Activated CD4-positive, alpha-beta T cell treated with anti-CD3 and anti-CD28 coated beads, Interleukin-2, amount 10 ng/mL, durations not matched to agents 24 days and 14 days (primary cell): ENCODE measurements around the gene SF3B3. TPM values are rescaled to one million over a fixed set of nuclear protein-coding genes. Genes with fewer than 3 reads are reported as not detected.
"Not testable (repeated sequence)": the region's sequence is repeated elsewhere in the genome, so short reads cannot be mapped to it uniquely, and the experiment has no call there.

ENCODE experiments used
- DNase-seq: peaks from one replicate; pipeline ENCODE4 v3.0.0; 2022
- H3K27ac Mint-ChIP-seq: one replicate; pipeline ENCODE4 v1.8.0; 2022; ENCODE audit warnings: mild to moderate bottlenecking, mixed read lengths
- H3K27me3 Mint-ChIP-seq: one replicate; pipeline ENCODE4 v1.8.0; 2022; ENCODE audit warnings: mixed read lengths
- H3K36me3 Mint-ChIP-seq: one replicate; pipeline ENCODE4 v1.8.0; 2022; ENCODE audit warnings: low read depth, mild to moderate bottlenecking, mixed read lengths
- H3K4me1 Mint-ChIP-seq: one replicate; pipeline ENCODE4 v1.8.0; 2021; ENCODE audit warnings: mixed read lengths
- H3K4me3 Mint-ChIP-seq: one replicate; pipeline ENCODE4 v1.8.0; 2022; ENCODE audit warnings: mild to moderate bottlenecking, moderate library complexity, mixed read lengths
- H3K9me3 Mint-ChIP-seq: one replicate; pipeline ENCODE4 v1.8.0; 2021; ENCODE audit warnings: mixed read lengths
- intact Hi-C: fragments of 100-400 bp; cut with micrococcal nuclease; formaldehyde crosslinking; loops from one replicate; pipeline ENCODE4 v1.15.1; 2023
- total RNA-seq: library from RNA; stranded (reverse); gene quantifications from 2 replicates; pipeline ENCODE4 v1.2.3, GENCODE V29; 2022

SF3B3 gene
- total RNA-seq, 1 donor from 2014 or later = 621 TPM

DNA sequence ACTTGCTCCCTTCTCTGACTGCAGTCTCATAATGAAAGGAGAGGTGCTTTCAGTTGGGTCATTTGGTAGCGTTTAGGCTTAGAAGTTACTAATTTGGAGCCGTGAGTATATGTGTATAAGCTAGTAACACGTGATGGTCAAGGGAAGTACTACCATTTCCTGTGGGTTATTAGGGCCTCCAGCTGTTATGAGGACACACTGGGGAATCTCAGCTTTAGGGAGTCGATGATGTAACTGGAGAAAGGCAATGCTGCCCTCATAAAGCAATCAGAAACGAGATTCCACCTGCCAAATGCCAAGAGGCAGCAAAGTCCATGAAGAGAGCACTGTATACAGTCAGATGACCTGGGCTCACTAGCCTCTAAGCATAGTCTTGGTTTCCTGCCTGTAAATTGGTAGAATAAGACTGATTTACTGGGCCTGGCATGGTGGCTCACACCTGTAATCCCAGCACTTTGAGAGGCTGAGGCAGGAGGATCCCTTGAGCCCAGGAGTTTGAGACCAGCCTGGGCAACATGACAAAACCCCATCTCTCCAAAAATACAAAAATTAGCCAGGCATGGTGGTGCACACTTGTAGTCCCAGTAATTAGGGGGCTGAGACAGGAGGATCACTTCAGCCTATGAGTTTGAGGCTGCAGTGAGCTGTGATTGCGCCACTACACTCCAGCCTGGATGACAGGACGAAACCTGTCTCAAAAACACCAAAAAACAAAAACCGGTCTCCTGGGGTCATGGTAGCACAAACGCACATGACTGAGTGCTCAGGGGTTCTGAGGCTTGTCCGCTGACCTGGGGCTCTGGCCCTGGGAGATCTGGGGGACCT is 53.0 kb downstream of the SF3B3 start:
- Mint-ChIP-seq H3K27ac (peak overlapping the region; percentile 7), H3K27me3 (no peaks in the 10 kb centered on the region), H3K4me3 (no peak overlapping the region), H3K4me1 (peaks cover 2% of the 10 kb centered on the region), H3K9me3 (no peaks in the 10 kb centered on the region), H3K36me3 (peaks cover 31% of the 10 kb centered on the region)
- DNase-seq = no peak
- intact Hi-C loops = loop anchor here (5.0 kb wide), 1 partner anchor 76 kb away; no protein-coding TSS in a partner anchor

DNA sequence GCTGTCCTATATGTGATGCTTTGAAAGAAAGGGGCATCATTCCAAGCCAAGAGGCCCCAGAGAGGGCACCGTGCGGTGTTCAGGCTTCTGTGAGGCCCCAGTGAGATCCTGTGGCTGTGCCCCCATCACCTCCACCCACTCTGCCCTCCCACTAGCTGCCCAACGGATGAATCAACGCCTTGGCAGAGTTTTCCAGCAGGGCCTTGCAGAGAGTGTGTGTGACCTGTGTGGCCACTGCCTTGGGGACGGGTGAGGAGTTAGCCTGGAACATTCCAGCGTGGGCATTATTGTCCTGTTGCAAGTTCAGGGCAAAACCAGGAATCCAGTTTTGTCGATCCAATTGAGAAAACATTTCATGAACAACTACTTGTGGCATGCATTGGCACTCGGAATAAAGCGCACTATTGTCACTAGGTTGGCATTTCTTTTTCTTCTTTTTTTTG is 53.7 kb downstream of the SF3B3 start:
- no peak overlapping the region for H3K4me3 Mint-ChIP-seq
- intact Hi-C loops = loop anchor here (5.0 kb wide), 1 partner anchor 75 kb away; no protein-coding TSS in a partner anchor
- H3K27me3 Mint-ChIP-seq = no peaks in the 10 kb centered on the region
- peaks cover 25% of the 10 kb centered on the region for H3K36me3 Mint-ChIP-seq
- no peak for DNase-seq
- H3K4me1 Mint-ChIP-seq = no peaks in the 10 kb centered on the region
- H3K27ac Mint-ChIP-seq = peak overlapping the region; percentile 7
- no peaks in the 10 kb centered on the region for H3K9me3 Mint-ChIP-seq

DNA sequence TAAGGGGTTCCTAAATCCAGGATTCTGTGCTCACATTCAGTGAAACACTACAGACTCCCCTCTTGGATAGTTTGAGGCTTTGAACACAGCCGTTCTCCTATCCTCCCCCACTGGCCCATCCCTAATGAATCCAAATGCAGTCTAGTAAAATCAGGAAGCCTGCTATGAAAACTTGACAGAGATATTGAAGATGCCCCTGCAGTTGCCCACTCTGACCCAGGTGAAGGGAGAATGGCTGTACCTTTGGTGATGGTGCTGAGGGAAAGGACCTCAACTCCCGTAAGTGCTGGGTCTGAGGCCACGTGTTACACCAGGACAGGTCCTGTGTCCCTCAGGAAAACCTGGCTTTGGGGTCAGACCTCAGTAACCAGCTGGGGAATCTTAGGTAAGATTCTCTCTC is 54.4 kb downstream of the SF3B3 start:
- Mint-ChIP-seq H3K27me3 (no peaks in the 10 kb centered on the region), H3K27ac (no peak overlapping the region)
- intact Hi-C loops = loop anchor here (5.0 kb wide), 1 partner anchor 74 kb away; no protein-coding TSS in a partner anchor

DNA sequence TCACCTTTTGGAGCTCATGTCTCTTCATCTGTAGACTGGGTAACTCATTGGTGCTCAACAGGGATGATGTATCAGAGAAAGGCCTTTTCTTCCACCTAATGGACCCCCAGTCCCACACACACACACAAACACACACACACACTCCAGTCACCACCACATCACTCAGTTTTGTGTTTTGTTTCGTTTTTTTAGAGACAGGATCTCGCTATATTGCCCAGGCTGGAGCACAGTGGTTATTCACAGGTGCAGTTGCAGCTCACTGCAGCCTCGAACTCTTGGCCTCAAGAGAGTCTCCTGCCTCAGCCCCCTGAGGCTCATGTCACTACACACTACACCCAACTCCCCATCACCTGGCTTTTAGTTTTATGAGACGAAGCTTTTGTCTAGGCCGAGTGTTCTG is 55.6 kb downstream of the SF3B3 start:
- no peak for DNase-seq
- Mint-ChIP-seq H3K27me3 (no peaks in the 10 kb centered on the region), H3K4me1 (no peaks in the 10 kb centered on the region), H3K9me3 (no peaks in the 10 kb centered on the region), H3K4me3 (no peak overlapping the region), H3K27ac (no peak overlapping the region), H3K36me3 (peaks cover 8% of the 10 kb centered on the region)
- intact Hi-C loops = loop anchor here (5.0 kb wide), 1 partner anchor 73 kb away; no protein-coding TSS in a partner anchor

More for the DNA sequence above, 54.4 kb downstream of the SF3B3 start:
- no peak for DNase-seq
- Mint-ChIP-seq H3K4me1 (no peaks in the 10 kb centered on the region), H3K36me3 (peaks cover 17% of the 10 kb centered on the region), H3K9me3 (no peaks in the 10 kb centered on the region), H3K4me3 (no peak overlapping the region)

DNA sequence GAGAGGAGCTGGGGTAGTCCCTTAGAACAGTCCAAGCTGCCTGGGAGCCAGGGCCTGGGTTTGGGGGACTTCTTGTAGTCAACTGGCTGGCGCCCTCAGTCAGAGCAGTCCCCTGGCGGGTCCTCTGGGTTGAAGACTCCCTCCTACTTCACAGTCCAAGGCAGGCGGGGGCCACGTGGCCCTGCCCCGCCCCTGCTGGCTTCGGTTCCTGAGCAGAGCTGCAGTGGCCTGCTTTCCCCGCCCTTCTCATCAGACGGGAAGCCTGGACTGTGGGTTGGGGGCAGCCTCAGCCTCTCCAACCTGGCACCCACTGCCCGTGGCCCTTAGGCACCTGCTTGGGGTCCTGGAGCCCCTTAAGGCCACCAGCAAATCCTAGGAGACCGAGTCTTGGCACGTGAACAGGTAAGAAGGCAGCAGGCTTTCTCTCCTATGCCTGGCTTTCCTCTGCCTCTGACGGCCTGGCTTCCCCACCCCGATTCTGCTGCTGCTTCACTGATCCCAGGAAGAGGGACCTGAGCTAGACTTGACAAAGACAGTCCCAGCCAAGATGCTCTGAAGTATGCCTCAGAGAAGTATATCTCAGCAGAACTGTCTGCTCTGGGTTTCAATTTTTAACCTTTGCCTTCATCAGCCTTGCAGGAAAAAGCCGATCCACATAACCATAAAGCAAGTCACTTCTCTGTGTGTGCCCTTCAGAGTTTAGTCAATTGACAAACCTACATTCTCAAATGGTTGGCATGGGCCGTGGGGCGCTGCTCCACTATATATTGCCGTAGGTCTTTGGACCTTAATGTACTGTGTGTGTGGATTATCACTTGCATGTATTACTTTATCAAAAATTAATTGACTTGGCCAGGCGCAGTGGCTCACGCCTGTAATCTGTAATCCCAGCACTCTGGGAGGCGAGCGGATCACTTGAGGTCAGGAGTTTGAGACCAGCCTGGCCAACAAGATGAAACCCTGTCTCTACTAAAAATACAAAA is 56.3 kb downstream of the SF3B3 start:
- intact Hi-C loops = loop anchor here (5.0 kb wide), 1 partner anchor 72 kb away; no protein-coding TSS in a partner anchor
- Mint-ChIP-seq H3K36me3 (peaks cover 2% of the 10 kb centered on the region), H3K27ac (no peak overlapping the region), H3K4me1 (no peaks in the 10 kb centered on the region), H3K9me3 (no peaks in the 10 kb centered on the region), H3K4me3 (no peak overlapping the region), H3K27me3 (no peaks in the 10 kb centered on the region)
- no peak for DNase-seq

DNA sequence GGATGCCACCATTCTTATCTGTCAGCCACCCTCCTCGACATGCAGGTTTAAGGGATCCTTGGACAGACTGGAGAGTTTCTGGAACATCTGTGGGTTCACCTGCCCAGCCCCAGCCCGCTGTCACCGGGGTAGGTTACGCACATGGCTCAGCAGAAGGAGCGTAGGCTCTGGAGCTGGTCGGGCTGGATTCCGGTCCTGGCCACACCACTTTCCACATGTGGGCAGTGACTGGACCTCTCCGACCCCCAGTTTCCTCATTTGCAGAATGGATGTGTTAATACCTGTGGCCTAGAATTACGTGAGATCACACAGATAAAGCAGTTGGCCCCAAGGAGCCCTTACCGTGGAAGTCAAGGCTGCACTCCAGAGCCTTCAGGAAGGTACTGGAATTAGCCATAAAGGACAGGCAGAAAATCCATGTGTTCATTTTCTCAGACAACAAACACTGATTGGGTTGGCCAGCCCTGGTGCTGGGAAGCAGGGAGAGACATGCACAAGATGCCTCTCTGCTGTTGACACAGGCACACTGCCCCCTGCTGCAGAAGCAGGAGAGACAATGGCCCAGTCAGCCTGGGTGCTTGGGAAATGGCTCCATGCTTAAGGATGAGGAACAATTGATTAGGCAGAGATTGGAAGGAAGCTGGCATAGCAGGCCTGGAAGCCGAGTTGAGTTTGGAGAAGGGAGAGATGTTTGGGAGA is 58.8 kb downstream of the SF3B3 start:
- Mint-ChIP-seq H3K4me1 (no peaks in the 10 kb centered on the region), H3K27me3 (no peaks in the 10 kb centered on the region), H3K27ac (no peak overlapping the region), H3K4me3 (no peak overlapping the region), H3K9me3 (no peaks in the 10 kb centered on the region), H3K36me3 (no peaks in the 10 kb centered on the region)
- no peak for DNase-seq
- intact Hi-C loops = no loop called here

DNA sequence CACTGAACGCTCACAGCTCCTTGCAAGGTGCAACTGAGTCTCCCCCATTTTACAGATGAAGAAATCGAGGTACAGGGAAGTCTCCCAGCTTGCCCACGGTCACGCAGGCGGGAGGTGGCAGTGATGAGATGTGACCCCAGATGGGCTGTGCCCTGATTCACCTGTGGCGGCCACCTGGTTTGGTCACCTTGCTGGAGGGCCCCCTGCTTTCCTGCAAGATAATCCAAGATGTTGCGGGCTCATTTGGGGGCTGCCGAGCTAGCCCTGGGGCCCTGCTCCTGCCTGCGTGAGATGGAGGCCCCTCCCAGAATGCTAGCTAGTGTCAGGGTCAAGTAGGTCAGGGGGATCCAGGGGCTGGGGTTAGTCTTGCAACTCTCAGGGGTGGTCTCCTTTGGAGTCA is 63.1 kb downstream of the SF3B3 start:
- Mint-ChIP-seq H3K4me1 (no peaks in the 10 kb centered on the region), H3K27me3 (no peaks in the 10 kb centered on the region), H3K36me3 (no peaks in the 10 kb centered on the region), H3K4me3 (no peak overlapping the region), H3K27ac (no peak overlapping the region), H3K9me3 (no peaks in the 10 kb centered on the region)
- no peak for DNase-seq
- intact Hi-C loops = no loop called here

DNA sequence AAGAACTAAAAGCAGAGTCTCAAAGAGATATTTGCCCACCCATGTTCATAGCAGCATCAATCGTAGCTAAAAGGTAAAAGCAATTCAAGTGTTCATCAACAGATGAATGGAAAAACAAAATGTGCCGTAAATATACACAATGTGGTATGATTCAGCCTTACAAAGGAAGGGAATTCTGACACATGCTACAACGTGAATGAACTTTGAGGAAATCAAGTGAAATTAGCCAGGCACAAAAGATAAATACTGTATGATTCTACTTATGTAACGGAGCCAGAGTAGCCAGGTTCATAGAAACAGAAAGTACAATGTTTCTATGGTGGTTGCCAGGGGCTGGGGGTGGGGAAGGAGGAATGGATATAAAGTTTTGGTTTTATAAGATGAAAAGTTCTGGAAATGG is 64.9 kb downstream of the SF3B3 start:
- no peaks in the 10 kb centered on the region for H3K36me3 Mint-ChIP-seq
- H3K27ac Mint-ChIP-seq = no peak overlapping the region
- H3K27me3 Mint-ChIP-seq = no peaks in the 10 kb centered on the region
- no peaks in the 10 kb centered on the region for H3K9me3 Mint-ChIP-seq
- intact Hi-C loops = no loop called here
- no peak overlapping the region for H3K4me3 Mint-ChIP-seq
- no peaks in the 10 kb centered on the region for H3K4me1 Mint-ChIP-seq
- DNase-seq = no peak

DNA sequence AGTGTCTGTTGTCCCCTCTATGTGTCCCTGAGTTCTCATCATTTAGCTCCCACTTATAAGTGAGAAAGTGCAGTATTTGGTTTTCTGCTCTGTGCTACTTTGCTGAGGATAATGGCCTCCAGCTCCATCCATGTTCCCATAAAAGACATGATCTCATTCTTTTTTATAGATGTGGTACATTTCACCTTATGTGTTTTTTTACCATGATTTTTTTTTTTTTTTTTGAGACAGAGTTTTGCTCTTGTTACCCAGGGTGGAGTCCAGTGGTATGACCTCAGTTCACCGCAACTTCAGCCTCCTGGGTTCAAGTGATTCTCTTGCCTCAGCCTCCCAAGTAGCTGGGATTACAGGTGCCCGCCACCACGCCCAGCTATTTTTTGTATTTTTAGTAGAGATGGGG is 65.8 kb downstream of the SF3B3 start:
- H3K36me3 Mint-ChIP-seq, H3K4me1 Mint-ChIP-seq, H3K9me3 Mint-ChIP-seq, H3K27me3 Mint-ChIP-seq, H3K4me3 Mint-ChIP-seq, DNase-seq, H3K27ac Mint-ChIP-seq, intact Hi-C loops: not testable (repeated sequence)

DNA sequence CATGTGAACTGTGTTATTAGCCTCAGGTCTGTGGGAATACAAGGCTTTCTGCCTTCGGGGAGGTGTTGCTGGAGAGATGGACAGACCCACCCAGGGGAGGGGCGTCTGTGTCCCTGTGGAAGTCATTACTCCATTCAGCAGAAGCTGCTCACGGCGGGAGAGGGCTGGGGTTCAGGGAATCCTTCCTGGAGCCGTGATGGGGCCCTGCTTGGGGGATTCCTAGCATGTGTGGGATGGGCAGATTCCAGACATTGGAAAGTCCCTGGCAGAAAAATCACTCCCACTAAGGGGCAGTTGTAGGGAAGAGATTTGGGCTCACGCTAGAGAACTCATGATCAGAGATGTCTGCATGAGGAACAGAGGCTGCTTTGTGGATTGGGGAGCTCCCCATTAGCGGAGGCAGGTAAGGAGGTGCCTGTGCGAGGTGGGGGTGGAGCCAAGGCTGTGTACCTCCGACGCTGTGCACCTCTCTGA is 66.4 kb downstream of the SF3B3 start:
- Mint-ChIP-seq H3K27ac (no peak overlapping the region), H3K4me1 (no peaks in the 10 kb centered on the region), H3K27me3 (peaks cover 5% of the 10 kb centered on the region), H3K9me3 (no peaks in the 10 kb centered on the region), H3K4me3 (no peak overlapping the region), H3K36me3 (no peaks in the 10 kb centered on the region)
- intact Hi-C loops = no loop called here
- DNase-seq = no peak

DNA sequence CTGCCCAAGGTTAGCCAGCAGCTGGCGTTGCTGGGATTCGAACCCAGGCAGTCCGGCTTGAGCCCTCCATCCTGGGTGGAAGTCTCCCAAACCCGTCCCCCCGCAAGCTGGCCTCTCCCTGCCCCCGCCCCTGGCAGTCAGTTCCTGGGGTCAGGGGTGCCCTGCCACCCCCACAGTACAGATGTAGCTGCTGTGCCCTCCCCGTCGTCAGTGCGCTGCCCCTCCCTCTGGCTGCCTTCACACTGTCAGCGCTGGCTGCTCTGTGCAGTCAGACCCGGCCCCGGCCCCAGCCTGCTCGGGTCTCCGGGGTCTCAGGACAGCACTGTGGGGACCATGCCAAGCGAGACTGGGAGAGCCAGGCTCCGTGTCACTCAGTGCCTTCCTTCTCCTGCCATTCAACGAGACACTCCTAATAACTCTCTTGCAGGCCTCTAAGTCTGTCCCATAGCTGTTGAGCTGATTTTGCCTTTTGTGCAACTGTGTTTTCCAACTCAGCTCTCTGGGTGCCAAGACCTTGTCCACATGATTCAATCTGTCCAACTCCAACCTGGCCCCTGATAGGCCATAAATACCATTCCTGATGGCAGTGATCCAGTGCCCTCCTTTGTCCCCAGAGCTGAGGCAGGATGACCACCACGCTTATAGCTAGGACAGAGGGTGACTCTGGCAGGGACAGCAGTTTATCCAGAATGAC is 67.3 kb downstream of the SF3B3 start:
- no peaks in the 10 kb centered on the region for H3K9me3 Mint-ChIP-seq
- H3K27ac Mint-ChIP-seq = no peak overlapping the region
- DNase-seq = no peak
- H3K4me1 Mint-ChIP-seq = no peaks in the 10 kb centered on the region
- H3K36me3 Mint-ChIP-seq = no peaks in the 10 kb centered on the region
- peaks cover 5% of the 10 kb centered on the region for H3K27me3 Mint-ChIP-seq
- H3K4me3 Mint-ChIP-seq = no peak overlapping the region
- intact Hi-C loops = no loop called here

DNA sequence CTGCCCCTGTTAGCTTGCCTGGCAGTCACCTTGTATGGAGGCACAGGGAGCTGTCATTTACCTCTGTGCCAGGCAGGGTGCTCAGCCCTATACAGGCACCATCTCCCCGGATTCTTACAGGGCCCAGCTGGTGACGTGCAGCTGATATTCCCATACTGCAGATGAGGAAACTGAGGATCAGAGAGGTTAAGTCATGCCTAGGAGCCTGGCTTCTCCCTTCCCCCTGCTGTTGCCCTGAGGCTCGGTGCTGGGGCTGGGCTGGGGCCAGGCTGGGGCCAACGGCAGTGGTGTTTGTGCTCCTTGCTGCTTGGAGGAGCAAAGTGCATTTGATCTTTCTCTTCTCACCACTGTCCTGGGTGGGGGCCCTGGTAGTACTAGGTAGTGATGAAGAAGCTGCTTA is 68.0 kb downstream of the SF3B3 start:
- intact Hi-C loops = no loop called here
- Mint-ChIP-seq H3K36me3 (no peaks in the 10 kb centered on the region), H3K9me3 (no peaks in the 10 kb centered on the region), H3K4me1 (no peaks in the 10 kb centered on the region), H3K27me3 (peaks cover 5% of the 10 kb centered on the region), H3K27ac (no peak overlapping the region), H3K4me3 (no peak overlapping the region)
- DNase-seq = no peak

DNA sequence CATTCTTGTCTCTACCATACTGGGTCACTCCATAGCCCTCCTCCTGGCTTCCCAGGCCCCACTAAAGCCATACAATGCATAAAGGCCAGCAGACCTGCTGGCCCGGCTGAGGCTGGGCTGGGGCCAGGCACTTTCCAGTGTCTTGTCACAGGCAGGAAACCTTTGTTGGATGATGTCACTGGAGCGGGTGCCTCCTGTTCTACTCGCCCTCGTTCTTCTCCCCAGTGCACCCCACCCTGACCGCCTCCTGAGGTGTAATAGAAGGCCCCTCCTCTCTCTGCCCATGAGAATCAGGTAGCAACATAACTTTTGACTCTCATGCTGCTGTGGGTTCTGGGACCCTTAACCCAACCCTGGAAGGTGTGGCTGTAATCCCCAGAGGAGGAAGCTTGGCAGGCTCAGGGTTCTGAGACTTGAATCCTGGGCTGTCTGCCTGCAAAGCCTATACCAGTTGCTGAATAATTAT is 68.5 kb downstream of the SF3B3 start:
- Mint-ChIP-seq H3K4me1 (no peaks in the 10 kb centered on the region), H3K27ac (no peak overlapping the region), H3K27me3 (peaks cover 5% of the 10 kb centered on the region), H3K9me3 (no peaks in the 10 kb centered on the region), H3K36me3 (no peaks in the 10 kb centered on the region), H3K4me3 (no peak overlapping the region)
- DNase-seq = no peak
- intact Hi-C loops = no loop called here
